DMS153 treated with DMSO at 0.1 percent for 48 hours (cell line): ENCODE results near the gene THAP3.

Experiments
- DNase-seq: peaks from one replicate; lab custom pipeline; 2025; ENCODE audit not compliant: unreplicated experiment; lab: John Stamatoyannopoulos, UW

THAP3 gene

GRCh38 chr1:6668503-6668902, 43.8 kb downstream of the THAP3 start:
- DNase-seq = no peak

- no peak for DNase-seq
These were observed 47.9 kb downstream of the THAP3 start for GRCh38 chr1:6672558-6672957.

GRCh38 chr1:6673816-6674398, 49.2 kb downstream of the THAP3 start:
- DNase-seq = no peak

GRCh38 chr1:6674771-6675170, 50.1 kb downstream of the THAP3 start:
- DNase-seq = no peak

GRCh38 chr1:6675941-6676340, 51.3 kb downstream of the THAP3 start:
- no peak for DNase-seq
